ENCODE measurements around the gene GZMA.
"Not testable (repeated sequence)": the region's sequence is repeated elsewhere in the genome, so short reads cannot be mapped to it uniquely, and the experiment has no call there.

The GZMA gene

GRCh38 chr5:55102348-55102747 lies at the start of gene GZMA:
Gene GZMA (plus strand): TSS chr5:55102646. CDS start chr5:55102683, 37 bp downstream.
- no peak for DNase-seq (ENCODE audit: low read depth in 2 of 2)

- DNase-seq (ENCODE audit: low read depth in 2 of 2), result no peak
Measured at GRCh38 chr5:55055183-55055582, 47.3 kb upstream of the GZMA start.

GRCh38 chr5:55062039-55062779 lies 40.2 kb upstream of the GZMA start:
- peak; percentile 35 to 50 for DNase-seq (ENCODE audit: low read depth in 2 of 2)

- DNase-seq (ENCODE audit: low read depth in 2 of 2), result no peak
Measured at GRCh38 chr5:55063220-55063863, 39.1 kb upstream of the GZMA start.

GRCh38 chr5:55063899-55064298 lies 38.5 kb upstream of the GZMA start:
- DNase-seq (ENCODE audit: low read depth in 2 of 2), result no peak

GRCh38 chr5:55064523-55064922 lies 37.9 kb upstream of the GZMA start:
- no peak for DNase-seq (ENCODE audit: low read depth in 2 of 2)

- DNase-seq (ENCODE audit: low read depth in 2 of 2), result no peak
Measured at GRCh38 chr5:55066277-55066676, 36.2 kb upstream of the GZMA start.

GRCh38 chr5:55070968-55071367 lies 31.5 kb upstream of the GZMA start:
- no peak for DNase-seq (ENCODE audit: low read depth in 2 of 2)

GRCh38 chr5:55071413-55071812 lies 31.0 kb upstream of the GZMA start:
- no peak for DNase-seq (ENCODE audit: low read depth in 2 of 2)

GRCh38 chr5:55072666-55073065 lies 29.8 kb upstream of the GZMA start:
- DNase-seq (ENCODE audit: low read depth in 2 of 2), result no peak

GRCh38 chr5:55073211-55073610 lies 29.2 kb upstream of the GZMA start:
- no peak for DNase-seq (ENCODE audit: low read depth in 2 of 2)

GRCh38 chr5:55081541-55081940 lies 20.9 kb upstream of the GZMA start:
- DNase-seq (ENCODE audit: low read depth in 2 of 2), result no peak

- not testable (repeated sequence) for DNase-seq (ENCODE audit: low read depth in 2 of 2)
Measured at GRCh38 chr5:55089301-55089700, 13.1 kb upstream of the GZMA start.

- DNase-seq (ENCODE audit: low read depth in 2 of 2), result not testable (repeated sequence)
Measured at GRCh38 chr5:55091011-55091410, 11.4 kb upstream of the GZMA start.

- no peak for DNase-seq (ENCODE audit: low read depth in 2 of 2)
Measured at GRCh38 chr5:55096182-55096581, 6.3 kb upstream of the GZMA start.

- DNase-seq (ENCODE audit: low read depth in 2 of 2), result no peak
Measured at GRCh38 chr5:55096861-55097260, 5.6 kb upstream of the GZMA start.

GRCh38 chr5:55101148-55101547 lies 1.3 kb upstream of the GZMA start:
- DNase-seq (ENCODE audit: low read depth in 2 of 2), result not testable (repeated sequence)

GRCh38 chr5:55101556-55102276 lies 730 bp upstream of the GZMA start:
- no peak for DNase-seq (ENCODE audit: low read depth in 2 of 2)

- no peak for DNase-seq (ENCODE audit: low read depth in 2 of 2)
Measured at GRCh38 chr5:55104036-55104772, 1.8 kb downstream of the GZMA start.

GRCh38 chr5:55104946-55105701 lies 2.7 kb downstream of the GZMA start:
- no peak for DNase-seq (ENCODE audit: low read depth in 2 of 2)

- not testable (repeated sequence) for DNase-seq (ENCODE audit: low read depth in 2 of 2)
Measured at GRCh38 chr5:55105976-55106375, 3.5 kb downstream of the GZMA start.
